Activated gamma-delta T cell (primary cell): ENCODE measurements around the gene FOS.
"Not testable (repeated sequence)": the region's sequence is repeated elsewhere in the genome, so short reads cannot be mapped to it uniquely, and the experiment has no call there.

Source experiments
- DNase-seq: peaks from one replicate; lab custom pipeline; 2025; lab: John Stamatoyannopoulos, UW
- total RNA-seq, 2 donors: gene quantifications; one replicate each; lab custom pipeline; 2026; lab: John Stamatoyannopoulos, UW

The FOS gene
- 27.3 to 62.2 reads per million in 2 donors for total RNA-seq

- DNase-seq: peak; percentile 75
These were observed at the start of gene FOS for GRCh38 chr14:75278422-75279152. Gene FOS (plus strand): TSS chr14:75278828. CDS start chr14:75278983, 155 bp downstream.

GRCh38 chr14:75229661-75230139 is 48.9 kb upstream of the FOS start:
- DNase-seq: no peak

GRCh38 chr14:75230140-75230792 is 48.4 kb upstream of the FOS start:
- no peak for DNase-seq

GRCh38 chr14:75231320-75231719 is 47.3 kb upstream of the FOS start:
- no peak for DNase-seq

GRCh38 chr14:75232191-75232590 is 46.4 kb upstream of the FOS start:
- DNase-seq: no peak

GRCh38 chr14:75232597-75232996 is 46.0 kb upstream of the FOS start:
- DNase-seq: no peak

GRCh38 chr14:75234173-75235115 is 44.2 kb upstream of the FOS start:
- DNase-seq: no peak

GRCh38 chr14:75235198-75235597 is 43.4 kb upstream of the FOS start:
- DNase-seq: not testable (repeated sequence)

- DNase-seq: no peak
These were observed 42.2 kb upstream of the FOS start for GRCh38 chr14:75236467-75236866.

GRCh38 chr14:75236901-75237419 is 41.7 kb upstream of the FOS start:
- no peak for DNase-seq

GRCh38 chr14:75238756-75239455 is 39.7 kb upstream of the FOS start:
- no peak for DNase-seq

GRCh38 chr14:75240781-75241180 is 37.8 kb upstream of the FOS start:
- no peak for DNase-seq

- DNase-seq: no peak
These were observed 35.9 kb upstream of the FOS start for GRCh38 chr14:75242546-75243273.

- DNase-seq: no peak
These were observed 34.5 kb upstream of the FOS start for GRCh38 chr14:75244121-75244520.

- DNase-seq: no peak
These were observed 31.9 kb upstream of the FOS start for GRCh38 chr14:75246546-75247285.

GRCh38 chr14:75247286-75247922 is 31.2 kb upstream of the FOS start:
- DNase-seq: no peak

- DNase-seq: no peak
These were observed 30.7 kb upstream of the FOS start for GRCh38 chr14:75247939-75248338.

GRCh38 chr14:75249251-75249957 is 29.2 kb upstream of the FOS start:
- DNase-seq: no peak

- no peak for DNase-seq
These were observed 28.7 kb upstream of the FOS start for GRCh38 chr14:75249958-75250336.
